ENCODE data around the gene FRAS1. TPM values are rescaled to one million over a fixed set of nuclear protein-coding genes. Genes with fewer than 3 reads are reported as not detected.

Gene FRAS1
- total and polyA plus RNA-seq, 11 donors = 0.57 to 13.4 (median 3.2) TPM

DNA sequence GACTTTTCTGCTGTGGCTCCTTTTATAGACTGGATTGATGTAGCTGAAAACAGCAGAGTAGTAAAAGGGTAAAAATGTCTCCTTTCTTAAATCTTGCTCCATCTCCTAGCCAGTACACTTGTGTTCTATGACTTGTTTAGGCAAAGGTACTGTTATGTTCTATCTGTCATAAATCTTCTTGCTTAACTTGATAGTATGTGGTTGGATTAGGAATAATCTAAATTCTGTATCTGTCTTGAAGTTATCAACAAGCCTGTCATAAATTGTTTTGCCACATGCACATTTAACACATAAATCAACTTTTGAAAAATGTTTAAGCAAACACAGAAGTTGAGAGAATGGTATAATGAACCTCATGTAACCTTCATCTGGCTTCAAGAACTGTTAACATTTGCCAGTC, 157.0 kb downstream of the FRAS1 start:
- no peak overlapping the region for H3K27ac ChIP-seq
- DNase-seq = no peak
- H3K4me1 ChIP-seq = no peaks in the 10 kb centered on the region
- H3K4me3 ChIP-seq = no peak overlapping the region
- ATAC-seq = no peak
- intact Hi-C loops (cut with DNase I) = no loop called here
- no peaks in the 10 kb centered on the region for H3K9me3 ChIP-seq
- no peaks in the 10 kb centered on the region for H3K27me3 ChIP-seq
- TF ChIP-seq, protein P1, sequence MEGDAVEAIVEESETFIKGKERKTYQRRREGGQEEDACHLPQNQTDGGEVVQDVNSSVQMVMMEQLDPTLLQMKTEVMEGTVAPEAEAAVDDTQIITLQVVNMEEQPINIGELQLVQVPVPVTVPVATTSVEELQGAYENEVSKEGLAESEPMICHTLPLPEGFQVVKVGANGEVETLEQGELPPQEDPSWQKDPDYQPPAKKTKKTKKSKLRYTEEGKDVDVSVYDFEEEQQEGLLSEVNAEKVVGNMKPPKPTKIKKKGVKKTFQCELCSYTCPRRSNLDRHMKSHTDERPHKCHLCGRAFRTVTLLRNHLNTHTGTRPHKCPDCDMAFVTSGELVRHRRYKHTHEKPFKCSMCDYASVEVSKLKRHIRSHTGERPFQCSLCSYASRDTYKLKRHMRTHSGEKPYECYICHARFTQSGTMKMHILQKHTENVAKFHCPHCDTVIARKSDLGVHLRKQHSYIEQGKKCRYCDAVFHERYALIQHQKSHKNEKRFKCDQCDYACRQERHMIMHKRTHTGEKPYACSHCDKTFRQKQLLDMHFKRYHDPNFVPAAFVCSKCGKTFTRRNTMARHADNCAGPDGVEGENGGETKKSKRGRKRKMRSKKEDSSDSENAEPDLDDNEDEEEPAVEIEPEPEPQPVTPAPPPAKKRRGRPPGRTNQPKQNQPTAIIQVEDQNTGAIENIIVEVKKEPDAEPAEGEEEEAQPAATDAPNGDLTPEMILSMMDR (IDR thresholded peaks at IDR 0.05) = no peak
- TF ChIP-seq POLR2A (IDR thresholded peaks at IDR 0.05) = no peak
- no peaks in the 10 kb centered on the region for H3K36me3 ChIP-seq

DNA sequence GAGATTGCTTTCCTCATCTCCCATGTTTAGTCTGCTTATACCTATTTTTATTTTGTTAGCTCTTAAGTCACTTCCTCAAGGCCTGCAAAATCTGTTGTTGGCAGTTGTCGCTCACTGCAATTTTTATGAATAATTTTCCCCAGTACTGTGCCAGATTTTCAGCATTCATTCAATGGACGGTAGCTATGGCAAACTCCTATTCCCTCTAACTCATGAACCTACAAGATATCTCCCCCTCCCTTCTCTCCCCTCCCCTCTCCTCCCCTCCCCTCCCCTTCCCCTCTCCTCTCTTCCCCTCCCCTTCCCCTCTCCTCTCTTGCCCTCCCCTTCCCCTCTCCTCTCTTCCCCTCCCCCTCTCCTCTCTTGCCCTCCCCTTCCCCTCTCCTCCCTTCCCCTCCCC, 160.4 kb downstream of the FRAS1 start:
- no peak for DNase-seq
- H3K27ac ChIP-seq = no peak overlapping the region
- no peak for ATAC-seq
- intact Hi-C loops (cut with DNase I) = no loop called here
- no peaks in the 10 kb centered on the region for H3K9me3 ChIP-seq
- H3K4me3 ChIP-seq = no peak overlapping the region
- WGBS, 4 donors = 85 to 94% (median 88%) methylated on average over 2 of the region's 2 CpGs
- no peak for TF ChIP-seq POLR2A (IDR thresholded peaks at IDR 0.05)
- TF ChIP-seq, protein P1 (IDR thresholded peaks at IDR 0.05) = no peak
- H3K36me3 ChIP-seq = no peaks in the 10 kb centered on the region
- H3K27me3 ChIP-seq = no peaks in the 10 kb centered on the region
- H3K4me1 ChIP-seq = no peaks in the 10 kb centered on the region

DNA sequence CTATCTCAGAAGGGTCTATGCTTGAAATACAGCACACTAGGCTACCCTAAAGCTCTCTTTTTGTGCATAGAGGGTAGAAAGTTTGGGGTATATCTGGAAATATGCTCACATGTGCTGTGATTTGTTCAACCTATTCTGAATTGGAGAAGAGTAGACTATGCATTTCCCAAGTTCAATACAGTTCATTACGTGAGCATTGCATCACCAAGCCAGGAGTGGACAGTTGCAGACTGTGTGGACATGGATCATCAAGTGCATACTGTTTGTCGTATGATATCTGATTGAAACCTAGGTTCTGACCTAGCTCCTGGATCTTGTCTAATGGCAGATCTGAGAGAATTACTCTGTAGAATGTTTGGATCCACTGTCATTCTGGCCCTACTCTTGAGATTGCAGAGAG, 161.1 kb downstream of the FRAS1 start:
- no peak for DNase-seq
- no peak overlapping the region for H3K4me3 ChIP-seq
- no peak for ATAC-seq
- TF ChIP-seq POLR2A (IDR thresholded peaks at IDR 0.05) = no peak
- TF ChIP-seq, protein P1 (IDR thresholded peaks at IDR 0.05) = no peak
- intact Hi-C loops (cut with DNase I) = no loop called here
- H3K27ac ChIP-seq = no peak overlapping the region
- no peaks in the 10 kb centered on the region for H3K9me3 ChIP-seq
- H3K36me3 ChIP-seq = no peaks in the 10 kb centered on the region
- no peaks in the 10 kb centered on the region for H3K27me3 ChIP-seq
- H3K4me1 ChIP-seq = no peaks in the 10 kb centered on the region
- 92 to 95% (median 94%) methylated on average over 2 of the region's 2 CpGs for WGBS, 4 donors

DNA sequence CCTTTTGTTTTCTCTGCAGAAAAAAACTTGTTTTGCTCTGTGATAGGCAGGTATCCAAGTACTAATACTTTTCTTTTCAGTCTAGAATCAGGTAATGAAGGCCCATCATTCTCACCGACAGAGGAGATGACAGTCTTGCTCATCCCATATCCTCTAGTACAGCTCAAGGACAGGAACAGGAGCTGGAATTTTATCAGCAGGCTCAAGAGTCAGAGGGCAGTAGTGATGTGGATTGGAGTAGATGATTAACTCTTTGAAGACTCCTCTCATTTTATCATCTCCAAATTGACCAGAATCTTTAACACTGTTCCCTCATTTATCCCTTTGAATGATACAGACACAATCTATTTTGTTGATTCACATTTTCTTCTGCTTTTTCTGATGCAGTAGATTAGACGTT, 162.7 kb downstream of the FRAS1 start:
- Histone ChIP-seq H3K27me3 (no peaks in the 10 kb centered on the region), H3K27ac (no peak overlapping the region), H3K4me3 (no peak overlapping the region), H3K36me3 (no peaks in the 10 kb centered on the region), H3K4me1 (no peaks in the 10 kb centered on the region), H3K9me3 (no peaks in the 10 kb centered on the region)
- 52 to 59% (median 56%) methylated on average over 2 of the region's 2 CpGs for WGBS, 4 donors
- DNase-seq (no peak), ATAC-seq (no peak)
- intact Hi-C loops (cut with DNase I) = no loop called here
- TF ChIP-seq POLR2A (IDR thresholded peaks at IDR 0.05) = no peak
- TF ChIP-seq, protein P1 (IDR thresholded peaks at IDR 0.05) = no peak

Data from heart left ventricle (tissue), 16 donors.